ENCODE data around the gene RSAD1.

The RSAD1 gene

GRCh38 chr17:50518384-50519023 lies 39.8 kb downstream of the RSAD1 start:
- CTCF ChIA-PET: no interaction called here
- DNase-seq (ENCODE audit: extremely low spot score): no peak
- POLR2A ChIA-PET: interaction anchor here (1.4 kb wide), 1 partner anchor 23 kb away, joined by 5 read pairs; no protein-coding TSS in a partner anchor
- TF ChIP-seq ELF4 (IDR thresholded peaks at IDR 0.05) (no peak), TARDBP (IDR thresholded peaks at IDR 0.05) (no peak), LEF1 (IDR thresholded peaks at IDR 0.05; ENCODE audit: borderline replicate concordance) (no peak), PKNOX1 (IDR thresholded peaks at IDR 0.05) (no peak), BHLHE40 (IDR thresholded peaks at IDR 0.05; ENCODE audit: borderline replicate concordance) (no peak), SUZ12 (IDR thresholded peaks at IDR 0.05) (no peak), SP1 (IDR thresholded peaks at IDR 0.05) (no peak), FOXM1 (IDR thresholded peaks at IDR 0.05; ENCODE audit: borderline replicate concordance) (no peak), ZNF384 (IDR thresholded peaks at IDR 0.05) (no peak), FOXA1 (IDR thresholded peaks at IDR 0.05) (no peak), ARNT (IDR thresholded peaks at IDR 0.05) (no peak), NFRKB (IDR thresholded peaks at IDR 0.05) (no peak)

GRCh38 chr17:50519141-50519834 lies 40.6 kb downstream of the RSAD1 start:
- no peak for DNase-seq (ENCODE audit: extremely low spot score)
- POLR2A ChIA-PET: interaction anchor here (1.4 kb wide), 1 partner anchor 23 kb away, joined by 5 read pairs; no protein-coding TSS in a partner anchor
- TF ChIP-seq HDGF (IDR thresholded peaks at IDR 0.05; ENCODE audit: borderline replicate concordance) (no peak), L3MBTL2 (conservative IDR thresholded peaks at IDR 0.05) (no peak), BHLHE40 (IDR thresholded peaks at IDR 0.05; ENCODE audit: borderline replicate concordance) (no peak), TARDBP (IDR thresholded peaks at IDR 0.05) (no peak), ARNT (IDR thresholded peaks at IDR 0.05) (no peak), ELF4 (IDR thresholded peaks at IDR 0.05) (no peak), FOXM1 (IDR thresholded peaks at IDR 0.05; ENCODE audit: borderline replicate concordance) (no peak), FOXA1 (IDR thresholded peaks at IDR 0.05) (no peak), SUZ12 (IDR thresholded peaks at IDR 0.05) (no peak)
- CTCF ChIA-PET: no interaction called here

GRCh38 chr17:50520483-50520882 lies 41.8 kb downstream of the RSAD1 start:
- no peak for DNase-seq (ENCODE audit: extremely low spot score)
- POLR2A ChIA-PET: interaction anchor here (0.5 kb wide), 1 partner anchor 66 kb away, joined by 3 read pairs; no protein-coding TSS in a partner anchor
- CTCF ChIA-PET: interaction anchor here (1.5 kb wide), 1 partner anchor 19 kb away, joined by 9 read pairs; no protein-coding TSS in a partner anchor
- no peak for TF ChIP-seq FOXA1 (IDR thresholded peaks at IDR 0.05)
- TF ChIP-seq SP1 (IDR thresholded peaks at IDR 0.05): no peak
- no peak for TF ChIP-seq TARDBP (IDR thresholded peaks at IDR 0.05)
- TF ChIP-seq ZNF384 (IDR thresholded peaks at IDR 0.05): no peak
- TF ChIP-seq CTBP1 (IDR thresholded peaks at IDR 0.05; ENCODE audit: borderline replicate concordance): no peak
- TF ChIP-seq ARNT (IDR thresholded peaks at IDR 0.05): no peak
- no peak for TF ChIP-seq ELF4 (IDR thresholded peaks at IDR 0.05)

- POLR2A ChIA-PET: interaction anchor here (0.5 kb wide), 1 partner anchor 8 kb away, joined by 3 read pairs; no protein-coding TSS in a partner anchor
- no peak for DNase-seq (ENCODE audit: extremely low spot score)
- CTCF ChIA-PET: interaction anchor here (1.5 kb wide), 1 partner anchor 20 kb away, joined by 9 read pairs; no protein-coding TSS in a partner anchor
- no peak for TF ChIP-seq ELF4 (IDR thresholded peaks at IDR 0.05)
- no peak for TF ChIP-seq PKNOX1 (IDR thresholded peaks at IDR 0.05)
- no peak for TF ChIP-seq LEF1 (IDR thresholded peaks at IDR 0.05; ENCODE audit: borderline replicate concordance)
- no peak for TF ChIP-seq ZNF384 (IDR thresholded peaks at IDR 0.05)
- no peak for TF ChIP-seq SP1 (IDR thresholded peaks at IDR 0.05)
- no peak for TF ChIP-seq BHLHE40 (IDR thresholded peaks at IDR 0.05; ENCODE audit: borderline replicate concordance)
- TF ChIP-seq FOXA1 (IDR thresholded peaks at IDR 0.05): no peak
- no peak for TF ChIP-seq FOXM1 (IDR thresholded peaks at IDR 0.05; ENCODE audit: borderline replicate concordance)
- TF ChIP-seq FOXK2 (IDR thresholded peaks at IDR 0.05): no peak
Observed at GRCh38 chr17:50521514-50521913, 42.9 kb downstream of the RSAD1 start.

- TF ChIP-seq LEF1 (IDR thresholded peaks at IDR 0.05; ENCODE audit: borderline replicate concordance) (no peak), BHLHE40 (IDR thresholded peaks at IDR 0.05; ENCODE audit: borderline replicate concordance) (no peak), TARDBP (IDR thresholded peaks at IDR 0.05) (no peak), FOXM1 (IDR thresholded peaks at IDR 0.05; ENCODE audit: borderline replicate concordance) (no peak), SUZ12 (IDR thresholded peaks at IDR 0.05) (no peak), ZNF384 (IDR thresholded peaks at IDR 0.05) (no peak), FOXK2 (IDR thresholded peaks at IDR 0.05) (no peak), ARNT (IDR thresholded peaks at IDR 0.05) (no peak), NFRKB (IDR thresholded peaks at IDR 0.05) (no peak), PKNOX1 (IDR thresholded peaks at IDR 0.05) (no peak)
- ChIA-PET CTCF (no interaction called here), POLR2A (no interaction called here)
- DNase-seq (ENCODE audit: extremely low spot score): no peak
Observed at GRCh38 chr17:50522766-50523165, 44.1 kb downstream of the RSAD1 start.

GRCh38 chr17:50523208-50523607 lies 44.5 kb downstream of the RSAD1 start:
- POLR2A ChIA-PET: no interaction called here
- no peak for DNase-seq (ENCODE audit: extremely low spot score)
- TF ChIP-seq SUZ12 (IDR thresholded peaks at IDR 0.05): no peak
- TF ChIP-seq FOXK2 (IDR thresholded peaks at IDR 0.05): no peak
- no peak for TF ChIP-seq NFRKB (IDR thresholded peaks at IDR 0.05)
- TF ChIP-seq LEF1 (IDR thresholded peaks at IDR 0.05; ENCODE audit: borderline replicate concordance): no peak
- no peak for TF ChIP-seq BHLHE40 (IDR thresholded peaks at IDR 0.05; ENCODE audit: borderline replicate concordance)
- no peak for TF ChIP-seq HDGF (IDR thresholded peaks at IDR 0.05; ENCODE audit: borderline replicate concordance)
- TF ChIP-seq TARDBP (IDR thresholded peaks at IDR 0.05): no peak
- TF ChIP-seq FOXM1 (IDR thresholded peaks at IDR 0.05; ENCODE audit: borderline replicate concordance): no peak
- no peak for TF ChIP-seq FOXA1 (IDR thresholded peaks at IDR 0.05)
- no peak for TF ChIP-seq CTBP1 (IDR thresholded peaks at IDR 0.05; ENCODE audit: borderline replicate concordance)
- TF ChIP-seq ARNT (IDR thresholded peaks at IDR 0.05): no peak
- no peak for TF ChIP-seq PKNOX1 (IDR thresholded peaks at IDR 0.05)
- TF ChIP-seq ELF4 (IDR thresholded peaks at IDR 0.05): no peak
- TF ChIP-seq ZNF384 (IDR thresholded peaks at IDR 0.05): no peak
- no peak for TF ChIP-seq SP1 (IDR thresholded peaks at IDR 0.05)
- TF ChIP-seq L3MBTL2 (conservative IDR thresholded peaks at IDR 0.05): no peak
- CTCF ChIA-PET: no interaction called here
